K562 (cell line): ENCODE data around the gene PPP1R15A. TPM values are rescaled to one million over a fixed set of nuclear protein-coding genes. Genes with fewer than 3 reads are reported as not detected.
A peak's percentile ranks its signal among the peaks of the same experiment; 100 is the strongest.

Experiments
- CUX1 ChIP-seq: fragments of 200-800 bp; sonication (Bioruptor generic); IDR thresholded peaks from 2 replicates; pipeline ENCODE4 v1.6.1; 2016; ENCODE audit warnings: missing genetic modification characterization, missing compliant biosample characterization
- ERF ChIP-seq: fragments of 450-650 bp; formaldehyde crosslinking; IDR thresholded peaks from 2 replicates; pipeline ENCODE4 v1.4.0; 2020; ENCODE audit warnings: mild to moderate bottlenecking, mixed read lengths
- HIVEP1 ChIP-seq: fragments of 250-450 bp; sonication (Bioruptor Pico); IDR thresholded peaks from 2 replicates; pipeline ENCODE4 v1.4.0; 2020; ENCODE audit warnings: mild to moderate bottlenecking
- HNRNPH1 ChIP-seq: fragments of 200-400 bp; formaldehyde crosslinking; optimal IDR thresholded peaks from 2 replicates; pipeline ENCODE3; 2017; ENCODE audit warnings: low read depth, mild to moderate bottlenecking, low read length, moderate library complexity
- HNRNPLL ChIP-seq: fragments of 200-400 bp; formaldehyde crosslinking; IDR thresholded peaks from 2 replicates; pipeline ENCODE4 v1.6.1; 2017; ENCODE audit warnings: low read length, low read depth, mild to moderate bottlenecking; ENCODE audit not compliant: poor library complexity, severe bottlenecking
- TEAD1 ChIP-seq, 2 experiments: fragments of 450-650 bp in 1 of 2; sonication (generic) in 1 of 2; formaldehyde crosslinking; IDR thresholded peaks; 2 replicates each; pipeline versions ENCODE4 v1.4.0 to v1.8.0; 2020 to 2022; ENCODE audit warnings: mild to moderate bottlenecking in 2 of 2, missing genetic modification reagents in 1 of 2
- TEAD4 ChIP-seq, 2 experiments: sonication (generic) in 1 of 2; formaldehyde crosslinking in 1 of 2; IDR thresholded peaks; 2 replicates each; pipeline versions ENCODE4 v1.6.1 to v1.8.0; 2012 to 2022; ENCODE audit warnings: borderline replicate concordance in 1 of 2, inconsistent platforms in 1 of 2, low read length in 1 of 2, mild to moderate bottlenecking in 1 of 2, missing genetic modification reagents in 1 of 2
- ZNF253 ChIP-seq: fragments of 250-450 bp; sonication (Bioruptor Pico); conservative IDR thresholded peaks from 2 replicates; pipeline ENCODE4 v1.6.1; 2021; ENCODE audit warnings: mild to moderate bottlenecking
- ZNF318 ChIP-seq, 2 experiments: fragments of 450-650 bp; IDR thresholded peaks; 2 replicates each; pipeline ENCODE4 v1.6.1; 2016; ENCODE audit warnings: mild to moderate bottlenecking in 2 of 2, borderline replicate concordance in 1 of 2, low read depth in 1 of 2, moderate library complexity in 1 of 2
- ZNF431 ChIP-seq: sonication (generic); formaldehyde crosslinking; IDR thresholded peaks from 2 replicates; pipeline ENCODE4 v1.8.0; 2022; ENCODE audit warnings: mild to moderate bottlenecking, missing genetic modification reagents
- polyA plus RNA-seq, 8 experiments: library from polyadenylated mRNA; depleted of rRNA in 4 of 8; stranded (reverse) in 5 of 8; unstranded in 3 of 8; fragments of >200 nt; fragmentation: Nextera tagmentation in 2 of 8; fragmentation: Illumina TruSeq in 1 of 8; extraction: Ambion mirVana in 2 of 8; extraction: Trizol in 1 of 8; gene quantifications; 2 replicates each; pipeline versions ENCODE4 v1.2.1 to v1.2.3, GENCODE V29; 2011 to 2014; ENCODE audit warnings: inconsistent platforms in 1 of 8, missing spikeins in 1 of 8
- total RNA-seq, 7 experiments: library from RNA; depleted of rRNA in 6 of 7; stranded (reverse); fragments of >200 nt in 6 of 7; fragmentation: Illumina TruSeq in 2 of 7; extraction: Trizol in 2 of 7; gene quantifications; 2 replicates each; pipeline versions ENCODE4 v1.2.1 to v1.2.3, GENCODE V29; 2011 to 2021; ENCODE audit warnings: low replicate concordance in 1 of 7
- TF ChIP-seq, protein P1 (sequence below): fragments of 450-650 bp; IDR thresholded peaks from 2 replicates; pipeline ENCODE4 v1.6.1; 2016

Gene PPP1R15A
- total and polyA plus RNA-seq, 9 of the 15 experiments (the other 6 are each of a cell fraction or from before 2014, with no cell fraction given): 0.42 to 73.7 (median 44.0) TPM

- no peak for TF ChIP-seq ZNF431 (CRISPR knock-in tag)
- TF ChIP-seq HNRNPH1: no peak
- TF ChIP-seq ZNF253 (CRISPR knock-in tag): no peak
- no peak for TF ChIP-seq CUX1
- no peak for TF ChIP-seq HIVEP1
- TF ChIP-seq ZNF318 (IDR thresholded peaks at IDR 0.05; ENCODE audit: borderline replicate concordance in 1 of 2, low read depth in 1 of 2): no peak
- TF ChIP-seq HNRNPLL: no peak
- TF ChIP-seq, protein P1, sequence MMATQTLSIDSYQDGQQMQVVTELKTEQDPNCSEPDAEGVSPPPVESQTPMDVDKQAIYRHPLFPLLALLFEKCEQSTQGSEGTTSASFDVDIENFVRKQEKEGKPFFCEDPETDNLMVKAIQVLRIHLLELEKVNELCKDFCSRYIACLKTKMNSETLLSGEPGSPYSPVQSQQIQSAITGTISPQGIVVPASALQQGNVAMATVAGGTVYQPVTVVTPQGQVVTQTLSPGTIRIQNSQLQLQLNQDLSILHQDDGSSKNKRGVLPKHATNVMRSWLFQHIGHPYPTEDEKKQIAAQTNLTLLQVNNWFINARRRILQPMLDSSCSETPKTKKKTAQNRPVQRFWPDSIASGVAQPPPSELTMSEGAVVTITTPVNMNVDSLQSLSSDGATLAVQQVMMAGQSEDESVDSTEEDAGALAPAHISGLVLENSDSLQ: no peak
- 0 out of 4 replicates have a peak, but pooled peaks of 1 of the 2 experiments have one; percentile 24 for TF ChIP-seq TEAD1 (CRISPR knock-in tag; IDR thresholded peaks at IDR 0.05)
- no peak for TF ChIP-seq TEAD4 (IDR thresholded peaks at IDR 0.05; ENCODE audit: low read length)
- TF ChIP-seq TEAD4 (CRISPR knock-in tag; IDR thresholded peaks at IDR 0.05; ENCODE audit: borderline replicate concordance): no peak
- no peak for TF ChIP-seq ERF (CRISPR knock-in tag)
Observed at GRCh38 chr19:48874303-48875135, 2.3 kb downstream of the PPP1R15A start (continued).
